Epidermal melanocyte (primary cell): ENCODE data around the gene CARD19.
A peak's percentile ranks its signal among the peaks of the same experiment; 100 is the strongest.

Experiments used
- DNase-seq: peaks from one replicate; pipeline ENCODE4 v3.0.0; 2011; ENCODE audit warnings: low spot score; ENCODE audit not compliant: insufficient read length

The CARD19 gene

GRCh38 chr9:93149361-93149760 lies 53.3 kb downstream of the CARD19 start:
- no peak for DNase-seq

- DNase-seq = no peak
Measured at GRCh38 chr9:93151097-93151784, 55.2 kb downstream of the CARD19 start.

- DNase-seq = no peak
Measured at GRCh38 chr9:93154293-93154903, 58.4 kb downstream of the CARD19 start.

- no peak for DNase-seq
Measured at GRCh38 chr9:93155716-93156474, 59.9 kb downstream of the CARD19 start.

GRCh38 chr9:93156475-93157008 lies 60.5 kb downstream of the CARD19 start:
- DNase-seq = no peak

GRCh38 chr9:93159601-93160471 lies 63.8 kb downstream of the CARD19 start:
- peak; percentile 77 for DNase-seq

GRCh38 chr9:93161786-93162562 lies 66.0 kb downstream of the CARD19 start:
- DNase-seq = no peak
